ENCODE data around the gene NLE1.
"Not testable (repeated sequence)": the region's sequence is repeated elsewhere in the genome, so short reads cannot be mapped to it uniquely, and the experiment has no call there.

NLE1 gene

DNA sequence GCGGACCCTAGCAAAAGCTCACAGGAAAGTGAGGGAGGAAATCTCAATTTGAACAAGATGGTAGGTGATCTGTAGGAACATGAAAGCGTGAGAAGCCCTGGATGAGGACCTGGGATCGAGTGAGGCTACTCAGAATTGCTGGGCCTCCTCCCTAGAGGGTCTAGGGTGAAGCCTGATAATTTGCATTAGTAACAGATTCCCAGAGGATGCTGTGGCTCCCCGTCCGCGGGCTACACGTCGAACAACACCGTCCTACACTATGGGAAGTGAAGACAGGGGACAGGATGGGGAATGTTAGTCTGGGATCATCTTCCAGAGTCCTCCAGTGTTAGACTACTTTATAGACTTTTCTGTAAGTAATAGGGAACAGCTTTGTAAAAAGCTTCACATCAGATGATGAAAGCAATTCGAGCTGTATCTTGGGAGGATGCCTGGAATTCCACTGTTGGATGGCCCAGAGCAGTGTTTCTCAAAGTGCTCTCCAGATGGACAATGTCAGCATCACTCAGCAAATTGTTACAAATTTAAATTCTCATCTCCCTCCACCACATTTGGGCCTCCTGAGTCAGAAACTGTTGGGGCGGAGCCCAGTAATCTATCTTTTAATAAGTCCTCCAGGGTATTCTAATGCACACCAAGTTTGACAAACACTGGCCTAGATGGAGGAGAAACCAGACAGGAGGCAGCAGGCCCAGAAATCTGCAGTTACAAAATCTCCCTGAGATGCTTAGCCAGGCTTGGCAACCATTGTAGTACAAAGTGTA, 14.2 kb downstream of the NLE1 start:
- DNase-seq (ENCODE audit: low read depth): no peak

DNA sequence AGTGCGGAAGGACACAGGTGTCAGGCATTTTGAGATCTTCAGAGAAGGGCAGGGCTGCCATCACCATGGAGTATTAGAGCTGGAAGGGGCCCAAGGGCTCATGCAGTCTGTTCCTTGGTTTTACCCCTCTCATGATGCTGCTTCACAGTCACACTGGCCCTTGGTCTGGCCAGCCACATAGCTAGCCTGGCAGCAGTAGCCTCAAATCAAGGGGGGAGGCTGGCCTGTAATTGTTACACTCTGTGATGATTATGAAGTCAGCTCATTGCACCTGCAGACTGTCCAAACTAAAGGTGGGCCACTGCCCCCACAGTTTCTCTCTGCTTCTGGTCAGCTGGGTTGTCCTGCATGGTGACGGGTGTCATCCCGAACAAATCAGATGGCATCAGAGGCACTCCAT, 20.8 kb downstream of the NLE1 start, which contains the start of gene FNDC8:
TSS of gene FNDC8 (plus strand) at position 301 of the 400 bp plus-strand sequence. CDS start at position 380, 79 bp downstream.
- DNase-seq (ENCODE audit: low read depth): no peak

DNA sequence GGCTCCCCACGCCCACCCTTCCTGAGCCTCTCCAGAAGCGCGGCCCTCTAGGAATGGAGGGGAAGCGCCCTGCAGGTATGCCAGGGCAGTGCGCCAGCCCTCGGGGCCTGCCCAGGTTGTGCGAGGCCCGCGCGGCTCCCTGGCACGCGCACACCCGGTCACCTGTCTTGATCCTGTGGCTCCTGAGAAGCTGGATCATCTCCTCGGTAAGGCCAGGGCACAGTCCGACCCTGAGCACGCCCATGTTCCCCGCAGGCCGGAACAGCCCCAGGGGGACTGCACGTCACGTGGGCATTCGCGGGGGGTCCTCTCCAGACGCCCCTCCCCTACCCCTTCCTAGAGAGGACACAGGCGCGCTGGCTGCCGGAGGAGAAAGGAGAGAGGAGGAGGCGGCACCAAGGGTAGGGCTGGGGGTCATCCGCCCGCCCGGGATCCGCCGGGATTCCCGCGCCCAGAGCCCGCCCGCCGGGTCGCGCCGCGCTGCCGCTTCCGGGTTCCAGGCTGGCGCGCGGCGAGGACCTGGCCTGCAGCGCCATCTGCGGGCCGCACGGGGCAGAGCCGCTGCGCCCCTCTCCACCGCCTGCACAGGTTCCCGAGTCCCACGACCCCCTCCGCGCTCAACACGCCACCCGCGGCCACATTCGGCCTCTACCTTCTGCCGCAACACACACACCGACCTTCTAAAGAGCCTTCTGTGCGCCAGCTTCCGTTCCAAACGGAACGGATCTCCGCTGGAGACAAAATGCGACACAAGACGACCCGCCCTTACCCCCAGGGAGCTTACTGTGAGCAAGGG, 22.5 kb downstream of the NLE1 start, which contains the start of gene RAD51D:
TSS of gene RAD51D (minus strand) at position 491 of the 796 bp plus-strand sequence. CDS start at position 244, 247 bp downstream.
- peak; percentile 47 for DNase-seq (ENCODE audit: low read depth)

DNA sequence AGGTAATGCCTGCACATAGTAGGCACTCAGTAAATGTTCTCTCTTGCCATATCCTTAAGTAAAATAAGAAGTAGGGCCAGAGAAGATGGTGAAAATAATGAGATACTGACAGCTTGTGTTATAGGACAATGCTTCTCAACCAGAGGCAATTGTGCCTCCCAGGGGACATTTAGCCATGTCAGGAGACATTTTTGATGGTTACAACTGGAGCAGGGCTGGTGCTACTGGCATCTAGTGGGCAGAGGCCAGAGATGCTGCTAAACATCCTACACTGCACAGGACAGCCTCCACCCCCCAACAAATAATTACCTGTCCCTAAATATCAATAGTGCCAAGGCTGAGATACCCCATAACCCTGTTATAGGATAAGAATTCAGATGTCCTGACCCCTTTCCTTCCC, 24.1 kb downstream of the NLE1 start:
- no peak for DNase-seq (ENCODE audit: low read depth)

DNA sequence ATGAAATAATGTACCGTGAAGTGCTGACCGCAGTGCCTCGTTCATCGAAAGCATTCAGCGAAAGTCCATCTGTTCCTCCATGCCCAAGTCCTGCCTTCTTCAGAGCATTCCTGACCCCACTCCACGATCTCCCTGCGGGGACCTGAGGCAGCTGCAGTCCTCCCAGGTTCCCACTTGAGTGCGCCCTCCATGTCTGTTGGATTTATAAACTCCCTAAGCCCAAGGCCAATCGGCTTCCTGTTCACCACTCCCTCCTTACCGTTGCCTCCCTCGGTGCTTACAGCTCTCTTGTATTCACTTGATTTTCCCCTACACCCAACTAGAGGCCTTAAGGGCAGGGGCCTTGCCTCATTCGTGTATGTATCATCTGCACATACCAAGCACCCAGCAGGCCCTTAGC, 25.3 kb downstream of the NLE1 start:
- no peak for DNase-seq (ENCODE audit: low read depth)

DNA sequence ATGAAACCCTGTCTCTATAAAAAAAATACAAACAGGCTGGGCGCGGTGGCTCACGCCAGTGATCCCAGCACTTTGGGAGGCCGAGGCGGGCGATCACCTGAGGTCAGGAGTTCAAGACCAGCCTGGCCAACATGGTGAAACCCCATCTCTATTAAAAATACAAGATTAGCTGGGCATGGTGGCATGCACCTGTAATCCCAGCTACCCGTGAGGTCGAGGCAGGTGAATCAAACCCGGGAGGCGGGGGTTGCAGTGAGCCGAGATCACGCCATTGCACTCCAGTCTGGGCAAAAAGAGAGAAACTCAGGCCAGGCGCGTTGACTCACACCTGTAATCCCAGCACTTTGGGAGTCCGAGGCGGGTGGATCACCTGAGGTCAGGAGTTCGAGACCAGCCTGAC, 31.3 kb downstream of the NLE1 start:
- not testable (repeated sequence) for DNase-seq (ENCODE audit: low read depth)

DNA sequence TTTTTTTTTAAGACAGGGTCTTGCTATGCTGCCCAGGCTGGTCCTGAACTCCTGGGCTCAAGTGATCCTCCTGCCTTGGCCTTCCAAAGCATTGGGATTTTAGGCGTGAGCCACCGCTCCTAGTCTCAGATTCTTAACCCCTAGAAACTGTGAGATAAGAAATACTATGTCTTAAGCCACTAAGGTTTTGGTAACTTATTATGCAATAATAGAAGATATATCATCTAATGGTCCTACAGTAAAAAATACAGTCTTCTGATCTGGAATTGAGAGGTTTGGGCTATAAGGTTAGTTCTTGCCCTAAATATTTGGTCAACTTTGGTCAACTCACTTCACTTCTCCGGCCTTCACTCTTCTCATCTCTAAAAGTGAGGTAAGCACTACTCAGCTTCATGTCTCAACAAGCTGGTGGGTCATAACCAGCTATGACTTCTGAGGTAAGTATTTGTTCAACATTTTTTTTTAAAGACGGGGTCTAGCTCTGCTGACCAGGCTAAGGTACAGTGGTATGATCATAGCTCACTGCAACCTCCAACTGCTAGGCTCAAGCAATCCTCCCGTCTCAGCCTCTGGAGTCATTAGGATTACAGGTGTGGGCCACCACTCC, 37.2 kb downstream of the NLE1 start:
- no peak for DNase-seq (ENCODE audit: low read depth)

DNA sequence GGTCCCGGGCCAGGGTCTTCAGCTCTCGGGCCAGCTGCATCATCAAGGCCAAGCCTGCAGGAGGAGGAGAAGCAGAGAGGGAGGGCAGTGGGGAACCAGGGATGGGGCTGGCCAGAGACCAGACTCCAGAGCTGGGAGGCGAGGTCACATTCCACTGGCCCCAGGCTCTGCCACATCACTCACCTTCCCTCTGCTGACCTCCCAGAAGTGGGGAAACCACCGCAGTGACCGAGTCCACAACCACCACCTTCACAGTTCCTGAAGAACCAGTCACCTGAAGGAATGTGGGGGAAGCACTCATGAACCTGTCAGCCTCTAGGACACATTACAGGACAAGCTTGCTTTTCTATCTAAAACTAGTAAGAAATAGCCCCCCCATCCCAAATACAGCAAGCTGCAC, 38.8 kb downstream of the NLE1 start:
- DNase-seq (ENCODE audit: low read depth): no peak

DNA sequence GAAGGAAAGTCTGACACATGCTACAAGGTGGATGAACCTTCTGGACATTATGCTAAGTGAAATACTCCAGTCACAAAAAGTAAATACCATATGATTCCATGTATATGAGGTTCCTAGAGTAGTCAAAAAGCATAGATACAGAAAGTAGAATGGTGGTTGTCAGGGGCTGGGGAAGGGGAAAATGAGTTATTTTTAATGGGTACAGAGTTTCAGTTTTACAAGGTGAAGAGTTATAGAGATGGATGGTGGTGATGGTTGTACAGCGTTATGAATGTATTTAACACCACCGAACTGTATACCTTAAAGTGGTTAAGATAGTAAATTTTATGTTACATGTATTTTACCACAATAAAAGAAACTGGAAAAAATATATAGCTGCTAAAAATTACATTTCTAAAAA, 40.4 kb downstream of the NLE1 start:
- DNase-seq (ENCODE audit: low read depth): no peak

DNA sequence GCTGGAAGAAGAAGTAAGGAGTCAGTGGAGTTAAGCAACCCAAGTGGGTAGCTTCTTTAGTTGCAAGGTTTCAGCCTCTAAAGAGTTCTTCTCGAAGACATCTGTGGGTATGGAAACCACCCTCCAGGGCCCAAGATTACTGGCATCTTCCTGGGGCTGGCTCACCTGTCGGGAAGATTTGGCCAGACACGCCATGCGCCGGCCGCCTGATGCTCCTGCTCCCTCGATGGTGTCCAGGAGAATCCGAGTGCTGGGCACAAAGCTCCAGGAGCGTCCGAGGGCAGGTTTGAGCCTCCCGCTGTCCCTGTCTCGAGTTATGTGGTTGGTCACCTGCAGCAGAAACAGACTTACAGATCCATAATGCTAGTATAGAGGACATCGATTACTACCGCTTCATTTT, 41.1 kb downstream of the NLE1 start:
- DNase-seq (ENCODE audit: low read depth): no peak

DNA sequence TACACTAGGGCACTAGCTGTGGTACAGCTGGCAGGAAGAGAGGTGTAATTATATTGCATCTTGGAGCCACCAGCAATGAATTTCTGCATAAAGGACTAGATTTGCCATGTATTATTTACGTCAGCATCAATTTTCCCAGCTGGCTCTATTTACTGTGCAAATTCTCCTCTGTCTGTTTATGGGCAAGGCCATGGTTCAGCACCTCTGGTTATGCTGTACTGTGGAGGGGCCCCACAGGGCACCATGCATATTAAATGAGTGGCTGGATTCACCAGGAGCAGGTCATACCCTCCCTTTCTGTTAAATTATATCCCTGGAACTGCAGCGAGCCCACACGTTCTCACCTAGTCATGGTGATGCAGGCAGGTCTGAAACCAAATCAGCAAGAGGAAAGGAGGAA, 42.2 kb downstream of the NLE1 start:
- no peak for DNase-seq (ENCODE audit: low read depth)

DNA sequence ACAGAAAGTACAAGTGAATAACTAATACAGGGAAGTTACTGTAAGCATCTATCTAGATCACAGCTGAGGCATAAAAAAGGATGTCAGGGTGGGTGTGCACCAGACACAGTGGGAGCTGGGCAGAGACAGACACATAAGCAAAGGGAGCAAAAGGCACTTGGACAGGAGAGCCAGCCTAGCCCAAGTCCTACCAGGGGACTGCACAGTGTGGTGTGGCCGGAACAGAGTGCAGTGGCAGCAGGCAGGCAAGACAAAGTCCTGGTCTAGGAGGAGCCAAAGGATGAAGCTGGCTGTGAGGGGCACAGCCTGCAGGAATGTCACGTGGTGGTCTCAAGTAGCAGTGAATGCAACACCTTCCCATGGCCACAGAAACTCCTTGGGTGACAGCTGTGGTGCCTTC, 44.3 kb downstream of the NLE1 start:
- no peak for DNase-seq (ENCODE audit: low read depth)

DNA sequence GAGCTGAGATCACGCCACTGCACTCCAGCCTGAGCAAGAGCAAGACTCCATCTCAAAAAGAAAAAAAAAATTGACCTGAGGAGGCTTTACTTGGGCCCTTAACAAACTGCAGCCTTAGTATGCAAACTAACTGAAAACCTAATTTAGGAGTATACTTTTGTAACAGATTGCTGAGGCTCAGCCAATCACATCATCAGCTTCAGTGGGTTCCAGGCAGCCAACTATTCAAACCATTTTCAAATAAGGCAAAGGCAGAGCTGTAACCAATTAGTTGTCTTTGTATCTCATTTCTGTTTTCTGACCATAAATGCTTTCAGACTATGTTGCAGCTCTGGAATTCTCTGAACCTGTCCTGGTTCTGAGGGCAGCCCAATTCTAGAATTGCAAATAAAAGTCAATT, 46.4 kb downstream of the NLE1 start:
- no peak for DNase-seq (ENCODE audit: low read depth)

DNA sequence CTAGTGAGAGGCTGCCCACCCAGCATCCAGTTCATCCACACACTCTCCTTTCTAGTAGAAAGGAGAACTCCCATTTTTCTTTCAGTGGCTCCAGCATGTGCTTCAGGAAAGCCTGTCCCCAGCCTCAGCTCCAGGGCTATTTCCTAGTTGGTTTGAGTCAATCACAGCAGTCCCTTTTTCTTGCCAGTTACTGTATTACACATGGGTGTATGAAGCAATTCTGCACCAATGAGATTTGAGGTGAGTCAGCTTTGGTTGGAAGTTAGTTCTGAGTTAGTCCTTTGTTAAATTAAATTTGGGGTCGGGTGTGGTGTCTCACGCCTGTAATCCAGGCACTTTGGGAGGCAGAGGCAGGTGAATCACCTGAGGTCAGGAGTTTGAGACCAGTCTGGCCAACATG, 47.2 kb downstream of the NLE1 start:
- no peak for DNase-seq (ENCODE audit: low read depth)

DNA sequence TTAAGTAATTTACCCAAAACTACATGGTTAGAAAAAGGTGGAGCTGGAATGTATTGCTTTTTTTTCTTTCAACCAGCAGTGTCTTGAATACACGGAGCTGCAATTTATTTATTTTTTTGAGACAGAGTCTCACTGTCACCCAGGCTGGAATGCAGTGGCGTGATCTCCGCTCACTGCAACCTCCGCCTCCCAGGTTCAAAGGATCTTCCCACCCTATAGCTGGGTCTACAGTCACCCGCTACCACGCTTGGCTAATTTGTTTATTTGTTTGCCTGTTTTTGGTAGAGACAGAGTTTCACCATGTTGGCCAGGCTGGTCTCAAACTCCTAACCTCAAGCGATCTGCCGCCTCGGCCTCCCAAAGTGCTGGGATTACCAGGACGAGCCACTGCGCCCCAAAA, 51.4 kb downstream of the NLE1 start:
- not testable (repeated sequence) for DNase-seq (ENCODE audit: low read depth)

DNA sequence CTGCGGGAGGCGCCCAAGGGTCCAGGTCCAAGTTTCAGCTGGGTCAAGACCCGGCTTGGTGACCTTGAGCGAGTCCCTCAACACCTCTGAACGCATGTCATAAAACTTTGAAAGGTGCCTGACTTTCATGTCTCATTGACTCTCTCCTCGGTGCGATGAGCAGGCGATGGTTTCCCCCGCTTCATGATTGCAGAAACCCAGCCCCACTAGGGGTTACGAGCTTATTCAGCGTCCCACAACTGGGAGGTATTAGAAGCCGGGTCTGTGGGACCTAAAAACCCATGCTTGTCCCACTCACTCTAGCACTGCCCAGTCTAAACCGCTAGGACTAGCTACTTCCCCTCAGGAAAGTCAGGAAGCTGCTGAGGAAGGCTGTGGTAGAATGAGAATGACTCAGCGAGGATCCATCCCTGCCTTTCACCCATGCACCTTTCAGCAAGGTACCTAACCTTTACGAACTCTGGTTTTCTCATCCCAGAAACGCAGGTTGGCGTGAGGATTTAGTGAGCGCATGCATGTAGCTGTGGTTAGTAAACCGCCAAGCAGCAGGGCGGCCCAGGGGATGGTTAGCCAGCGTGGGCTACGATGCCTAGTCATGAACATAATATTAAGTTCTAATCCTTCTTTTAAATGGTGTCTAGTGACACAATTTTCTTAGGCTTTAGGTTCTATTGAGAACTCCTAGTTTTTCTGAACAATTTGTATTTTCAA, 52.4 kb downstream of the NLE1 start:
- DNase-seq (ENCODE audit: low read depth): peak; percentile 8

DNA sequence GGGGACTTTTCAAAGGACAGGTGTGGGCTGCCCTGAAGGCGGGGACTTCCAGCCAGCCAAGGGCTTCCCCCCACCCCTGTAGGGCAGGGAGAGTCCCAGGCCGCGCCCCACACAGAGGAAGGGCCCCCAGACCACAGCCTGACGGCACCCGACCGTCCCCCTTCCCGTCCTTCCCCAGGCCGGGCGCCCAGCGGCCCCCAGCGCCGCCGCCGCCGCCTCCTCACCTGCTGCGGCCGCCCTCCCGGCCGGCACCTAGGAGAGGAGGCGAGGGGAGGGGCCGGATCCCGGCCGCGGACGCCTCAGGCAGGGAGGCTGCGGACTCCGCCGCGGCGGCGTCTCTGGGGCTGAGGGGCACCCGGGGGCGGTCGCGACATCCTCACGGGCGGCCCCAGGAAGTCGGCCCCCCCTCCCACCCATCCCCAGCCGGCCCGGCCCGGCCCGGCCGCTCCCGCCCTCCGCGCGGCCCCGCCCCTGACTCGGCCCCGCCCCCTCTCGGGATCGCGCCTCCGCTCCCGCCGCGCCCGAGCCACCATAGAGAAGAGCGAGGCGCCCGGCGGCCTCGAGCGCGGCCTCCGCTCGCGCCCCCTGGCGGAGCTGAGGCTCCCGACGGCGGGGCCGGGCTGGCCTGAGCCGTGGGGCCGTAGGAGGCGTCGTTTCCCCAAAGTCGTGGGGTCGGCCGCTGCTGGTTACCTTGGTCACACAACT, 53.1 kb downstream of the NLE1 start:
- peak; percentile 77 for DNase-seq (ENCODE audit: low read depth)

DNA sequence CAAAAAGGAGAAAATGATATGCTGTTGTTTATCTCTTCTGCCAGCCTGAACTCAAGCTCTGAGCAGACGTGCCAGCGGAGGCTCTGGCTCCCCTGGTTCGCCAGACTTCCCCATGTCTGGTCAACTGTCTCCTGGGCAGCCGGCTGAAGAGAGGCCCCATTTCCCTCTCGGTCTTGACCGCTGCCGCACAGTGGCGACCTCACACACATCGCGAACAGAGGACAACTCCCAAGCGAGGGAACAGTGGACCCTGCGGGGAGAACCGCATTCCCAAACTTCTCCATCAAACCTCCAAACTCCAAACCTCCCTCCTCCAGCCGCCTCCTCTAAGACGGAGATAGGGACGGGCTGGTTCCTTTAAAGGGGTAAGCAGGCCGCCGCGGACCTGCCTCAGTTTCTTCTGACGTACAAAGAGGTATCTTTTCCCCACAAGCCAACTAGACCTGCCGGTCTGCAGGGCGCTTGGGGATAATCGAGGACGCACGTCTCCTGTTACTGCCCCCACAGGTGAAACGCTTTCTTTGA, 53.7 kb downstream of the NLE1 start:
- DNase-seq (ENCODE audit: low read depth): no peak

DNA sequence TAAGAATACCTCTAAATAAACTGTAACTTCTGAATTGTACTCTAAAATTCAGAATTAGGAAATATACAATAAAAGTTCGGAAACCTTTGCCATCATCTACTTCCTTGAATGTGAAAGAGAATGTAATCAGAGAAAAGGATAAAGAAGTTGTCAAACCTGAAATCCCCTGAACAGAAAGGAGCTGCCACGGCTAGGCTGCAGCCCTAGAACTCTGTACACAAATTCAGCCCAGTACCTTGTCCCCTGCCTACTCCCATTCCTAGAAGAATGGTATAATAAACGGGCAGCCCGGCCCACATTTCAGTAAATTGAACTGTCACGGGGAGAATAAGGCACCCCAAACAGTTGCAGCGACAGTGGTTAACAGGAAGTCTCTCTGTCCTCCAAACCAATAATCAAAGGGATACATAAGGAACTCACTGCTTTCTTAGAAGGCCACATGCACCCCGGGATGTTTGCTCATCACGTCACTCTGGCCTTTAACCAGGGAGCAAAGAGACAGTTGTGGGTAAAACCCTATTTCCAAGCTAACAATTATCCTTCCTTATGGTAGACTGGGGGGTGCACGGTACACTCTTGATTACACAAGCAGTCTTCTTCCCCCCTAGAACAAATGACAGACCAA, 54.3 kb downstream of the NLE1 start:
- no peak for DNase-seq (ENCODE audit: low read depth)

DNA sequence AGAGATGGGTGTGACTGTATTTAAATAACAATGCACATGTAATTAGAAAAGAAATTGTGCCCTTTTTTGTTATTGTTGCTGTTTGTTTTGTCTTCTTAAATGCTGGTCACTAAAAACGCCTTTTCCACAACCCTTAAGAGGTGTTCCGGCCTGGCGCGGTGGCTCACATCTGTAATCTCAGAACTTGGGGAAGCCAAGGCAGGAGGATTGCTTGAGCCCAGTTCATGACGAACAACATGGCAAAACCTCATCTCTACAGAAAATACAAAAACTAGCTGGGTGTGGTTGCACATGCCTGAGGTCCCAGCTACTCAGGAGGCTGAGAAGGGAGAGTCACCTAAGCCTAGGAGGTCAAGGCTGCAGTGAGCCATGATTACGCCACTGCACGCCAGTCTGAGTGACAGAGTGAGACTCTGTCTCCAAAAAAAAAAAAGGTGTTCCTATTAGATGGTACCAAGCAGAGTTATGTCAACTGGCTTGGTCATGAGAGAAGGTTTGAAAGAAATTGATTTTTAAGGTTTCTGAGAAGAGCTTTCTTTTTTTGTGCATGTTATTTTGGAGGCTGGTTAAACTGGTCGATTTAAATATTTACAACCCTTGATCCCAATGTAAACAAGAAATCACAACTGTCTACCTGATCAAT, 55.1 kb downstream of the NLE1 start:
- DNase-seq (ENCODE audit: low read depth): no peak
